T47D (cell line): ENCODE data around the gene COQ10B.
"Not testable (repeated sequence)": the region's sequence is repeated elsewhere in the genome, so short reads cannot be mapped to it uniquely, and the experiment has no call there.

Source experiments
- DNase-seq, 2 experiments: peaks; one replicate each; pipeline versions ENCODE4 v3.0.0 to v3.0.0-alpha.2; 2011 to 2012; ENCODE audit warnings: low read depth in 1 of 2, low spot score in 1 of 2
- JUND ChIP-seq: IDR thresholded peaks from 2 replicates; pipeline ENCODE4 v1.6.1; 2012; ENCODE audit warnings: low read depth
- in situ Hi-C: cut with HindIII; loops from 2 replicates; pipeline ENCODE4 v1.10.0; 2016; ENCODE audit warnings: low sequenced_read_pairs, low pct_unique_long_range_greater_than_20kb

Gene COQ10B

GRCh38 chr2:197461057-197461456 lies 7.7 kb downstream of the COQ10B start:
- no peak for DNase-seq
- in situ Hi-C loops = no loop called here

GRCh38 chr2:197464175-197464574 lies 10.8 kb downstream of the COQ10B start:
- TF ChIP-seq JUND = no peak
- DNase-seq = no peak
- in situ Hi-C loops = no loop called here

More at GRCh38 chr2:197461057-197461456, 7.7 kb downstream of the COQ10B start:
- TF ChIP-seq JUND = no peak

- in situ Hi-C loops = no loop called here
- TF ChIP-seq JUND = no peak
- DNase-seq = no peak
Measured at GRCh38 chr2:197472166-197472565, 18.8 kb downstream of the COQ10B start.

- no peak for TF ChIP-seq JUND
- in situ Hi-C loops = no loop called here
- no peak for DNase-seq
Measured at GRCh38 chr2:197477797-197478196, 24.4 kb downstream of the COQ10B start.

GRCh38 chr2:197480165-197481036 lies 27.0 kb downstream of the COQ10B start:
- no peak for DNase-seq
- in situ Hi-C loops = no loop called here
- no peak for TF ChIP-seq JUND

- DNase-seq, in situ Hi-C loops: not testable (repeated sequence)
Measured at GRCh38 chr2:197484248-197484647, 30.9 kb downstream of the COQ10B start.

GRCh38 chr2:197486175-197486574 lies 32.8 kb downstream of the COQ10B start:
- DNase-seq = no peak
- no peak for TF ChIP-seq JUND
- in situ Hi-C loops = no loop called here

- in situ Hi-C loops = no loop called here
- no peak for TF ChIP-seq JUND
- DNase-seq = no peak
Measured at GRCh38 chr2:197487385-197487784, 34.0 kb downstream of the COQ10B start.

- no peak for DNase-seq
- TF ChIP-seq JUND = no peak
- in situ Hi-C loops = no loop called here
Measured at GRCh38 chr2:197495433-197496134, 42.2 kb downstream of the COQ10B start.

GRCh38 chr2:197496695-197497094 lies 43.3 kb downstream of the COQ10B start:
- no peak for DNase-seq
- in situ Hi-C loops = no loop called here
- no peak for TF ChIP-seq JUND

GRCh38 chr2:197497326-197497725 lies 44.0 kb downstream of the COQ10B start:
- in situ Hi-C loops = no loop called here
- no peak for DNase-seq
- no peak for TF ChIP-seq JUND

GRCh38 chr2:197498235-197498936 lies 45.0 kb downstream of the COQ10B start:
- in situ Hi-C loops = no loop called here
- no peak for DNase-seq
- TF ChIP-seq JUND = no peak
